GM18868 (cell line): ENCODE measurements around the gene ATF5.

Experiments
- ATAC-seq: cut with Tn5 transposase; IDR thresholded peaks from one replicate; pipeline ENCODE4 v1.9.1; 2021; ENCODE audit warnings: mild to moderate bottlenecking, moderate library complexity; ENCODE audit not compliant: unreplicated experiment

Gene ATF5

DNA sequence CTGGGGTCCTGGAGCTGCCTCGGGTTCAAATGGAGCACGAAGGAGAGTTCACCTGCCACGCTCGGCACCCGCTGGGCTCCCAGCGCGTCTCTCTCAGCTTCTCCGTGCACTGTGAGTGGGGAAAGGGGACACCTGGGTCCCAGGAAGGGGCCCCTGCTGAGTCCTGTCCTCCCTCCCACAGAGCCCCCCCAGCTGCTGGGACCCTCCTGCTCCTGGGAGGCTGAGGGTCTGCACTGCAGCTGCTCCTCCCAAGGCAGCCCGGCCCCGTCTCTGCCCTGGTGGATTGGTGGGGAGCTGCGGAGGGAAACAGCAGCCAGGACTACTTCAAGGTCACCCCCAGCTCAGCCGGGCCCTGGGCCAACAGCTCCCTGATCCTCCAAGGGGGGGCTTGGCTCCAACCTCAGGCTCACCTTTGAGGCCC, 43.0 kb downstream of the ATF5 start:
- no peak for ATAC-seq

DNA sequence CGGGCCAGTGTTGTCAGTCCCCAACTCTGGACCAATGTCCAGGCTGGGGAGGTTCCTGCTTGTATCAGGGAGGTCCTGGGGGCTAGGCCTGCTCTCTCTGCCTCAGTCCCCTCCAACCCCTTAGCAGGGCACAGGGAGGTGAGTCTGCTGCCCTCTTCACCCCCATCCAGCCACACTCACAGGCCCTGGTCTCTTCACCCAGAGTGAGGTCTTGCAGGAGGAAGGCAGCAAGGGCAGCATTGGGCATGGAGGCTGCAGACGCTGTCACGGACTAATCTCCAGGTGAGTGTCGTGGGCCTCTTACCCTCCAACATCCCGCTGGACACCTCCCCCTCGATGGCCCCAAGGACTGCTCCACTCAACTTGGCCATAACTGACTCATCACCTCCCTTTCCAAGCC, 43.8 kb downstream of the ATF5 start:
- no peak for ATAC-seq

DNA sequence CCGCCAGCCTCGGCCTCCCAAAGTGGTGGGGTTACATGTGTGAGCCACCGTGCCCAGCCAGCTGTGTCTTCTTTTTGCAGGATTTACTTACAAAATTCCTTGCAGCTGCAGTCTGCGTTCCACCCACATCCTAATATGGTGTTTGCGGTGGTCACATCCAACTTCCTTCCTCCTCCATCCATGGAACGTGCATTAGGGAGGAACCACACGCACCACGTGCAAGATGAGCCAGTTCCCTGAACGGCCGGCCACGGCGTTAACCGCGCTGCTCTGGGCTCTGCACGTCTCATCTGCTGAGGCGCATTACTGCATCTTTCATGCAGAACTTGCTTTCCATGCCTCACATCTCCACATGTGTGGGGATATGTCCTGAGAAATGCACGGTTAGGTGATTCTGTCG, 45.0 kb downstream of the ATF5 start:
- ATAC-seq: no peak

DNA sequence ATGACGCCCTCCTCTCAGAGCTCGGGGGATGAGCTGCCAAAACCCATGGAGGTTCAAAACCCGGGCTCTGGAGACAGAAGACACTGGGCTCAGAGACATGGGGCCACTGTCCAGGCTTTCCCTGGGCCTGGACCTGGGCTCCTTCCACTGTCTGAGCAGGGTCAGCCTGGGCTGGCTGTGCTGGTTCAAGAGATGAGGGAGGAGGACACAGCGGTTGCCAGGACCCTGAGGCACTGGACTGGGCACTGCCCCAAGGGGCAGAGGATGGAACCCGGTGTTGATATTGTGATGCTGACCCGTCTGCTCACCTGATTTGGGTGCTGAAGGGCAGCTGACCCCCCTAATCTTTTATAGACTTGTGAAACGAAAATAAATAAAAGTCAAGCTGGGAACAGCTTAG, 46.0 kb downstream of the ATF5 start:
- ATAC-seq: no peak

DNA sequence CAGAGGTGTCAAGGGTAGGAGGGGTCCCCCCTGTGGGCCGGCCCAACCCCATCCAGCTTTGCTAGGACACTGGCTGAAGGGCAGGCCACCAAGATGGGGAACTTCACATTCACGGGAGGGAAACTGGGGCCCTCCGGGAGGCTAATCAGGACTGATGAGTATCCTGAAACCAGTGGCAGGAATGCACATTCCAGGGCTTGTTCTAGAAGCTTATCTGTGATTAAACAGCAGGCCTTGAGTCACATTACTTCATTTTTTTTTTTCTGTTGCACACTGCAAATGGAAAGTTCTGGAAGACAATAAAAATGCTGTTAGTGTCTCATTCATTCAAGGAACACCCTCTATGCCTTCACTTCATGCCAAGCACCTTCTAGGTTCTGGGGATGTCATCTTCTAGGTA, 47.5 kb downstream of the ATF5 start:
- ATAC-seq: no peak

DNA sequence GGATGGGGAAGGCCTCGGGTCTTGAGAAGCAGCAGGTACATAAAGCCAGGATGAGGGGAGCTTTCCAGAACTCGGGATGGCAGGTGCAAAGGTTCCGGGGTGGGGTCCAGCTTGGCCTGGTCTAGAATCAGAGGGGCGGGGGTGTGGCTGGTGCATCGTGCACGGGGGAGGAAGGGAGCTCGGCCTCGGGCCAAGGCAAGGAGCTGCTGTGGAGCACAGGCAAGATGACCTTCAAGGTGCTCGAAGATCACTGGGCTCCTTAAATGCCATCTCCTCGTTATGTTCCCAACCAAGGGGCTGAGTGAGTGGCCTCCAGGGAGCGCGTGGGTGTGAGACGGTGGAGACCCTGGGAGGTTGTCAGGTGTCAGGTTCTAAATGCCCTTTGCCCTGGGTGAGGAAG, 48.1 kb downstream of the ATF5 start:
- ATAC-seq: no peak

DNA sequence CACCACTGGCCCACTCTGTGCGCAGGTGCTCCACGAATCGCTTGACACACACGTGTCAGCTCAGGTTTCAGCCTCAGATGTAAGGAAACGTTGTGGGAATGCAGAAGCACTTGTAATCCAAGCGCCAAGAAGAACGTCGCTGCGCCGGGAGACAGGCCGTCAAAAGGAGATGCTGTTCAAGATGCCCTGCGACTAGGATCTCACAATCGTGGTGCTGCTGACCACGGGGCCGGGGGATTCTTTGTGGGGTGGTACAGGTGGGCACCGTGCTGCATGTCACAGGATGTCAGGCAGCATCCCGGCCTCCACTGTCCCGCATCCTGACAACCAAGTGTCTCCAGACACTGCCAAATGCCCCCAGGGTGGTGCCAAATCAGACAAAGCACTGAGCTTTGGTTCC, 48.9 kb downstream of the ATF5 start:
- no peak for ATAC-seq

DNA sequence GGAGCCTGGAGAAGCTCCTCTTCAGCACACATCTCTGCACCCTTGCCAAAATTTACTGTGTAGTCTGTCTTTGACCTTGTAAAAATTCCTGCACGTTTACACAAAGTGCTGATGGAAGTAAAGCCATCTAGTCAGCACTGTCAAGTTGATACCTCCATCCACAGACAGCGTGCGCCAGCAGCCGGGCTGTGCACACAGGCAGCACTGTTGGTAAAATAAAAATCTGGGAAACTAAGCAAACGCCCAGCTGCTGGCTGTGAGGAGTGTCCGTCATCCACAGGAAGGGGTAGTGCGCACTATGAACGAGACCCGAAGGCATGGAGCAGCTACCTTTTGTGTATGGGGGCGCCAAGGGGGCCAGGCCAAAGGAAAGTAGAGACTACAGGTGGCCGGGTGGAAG, 49.3 kb downstream of the ATF5 start:
- ATAC-seq: no peak

DNA sequence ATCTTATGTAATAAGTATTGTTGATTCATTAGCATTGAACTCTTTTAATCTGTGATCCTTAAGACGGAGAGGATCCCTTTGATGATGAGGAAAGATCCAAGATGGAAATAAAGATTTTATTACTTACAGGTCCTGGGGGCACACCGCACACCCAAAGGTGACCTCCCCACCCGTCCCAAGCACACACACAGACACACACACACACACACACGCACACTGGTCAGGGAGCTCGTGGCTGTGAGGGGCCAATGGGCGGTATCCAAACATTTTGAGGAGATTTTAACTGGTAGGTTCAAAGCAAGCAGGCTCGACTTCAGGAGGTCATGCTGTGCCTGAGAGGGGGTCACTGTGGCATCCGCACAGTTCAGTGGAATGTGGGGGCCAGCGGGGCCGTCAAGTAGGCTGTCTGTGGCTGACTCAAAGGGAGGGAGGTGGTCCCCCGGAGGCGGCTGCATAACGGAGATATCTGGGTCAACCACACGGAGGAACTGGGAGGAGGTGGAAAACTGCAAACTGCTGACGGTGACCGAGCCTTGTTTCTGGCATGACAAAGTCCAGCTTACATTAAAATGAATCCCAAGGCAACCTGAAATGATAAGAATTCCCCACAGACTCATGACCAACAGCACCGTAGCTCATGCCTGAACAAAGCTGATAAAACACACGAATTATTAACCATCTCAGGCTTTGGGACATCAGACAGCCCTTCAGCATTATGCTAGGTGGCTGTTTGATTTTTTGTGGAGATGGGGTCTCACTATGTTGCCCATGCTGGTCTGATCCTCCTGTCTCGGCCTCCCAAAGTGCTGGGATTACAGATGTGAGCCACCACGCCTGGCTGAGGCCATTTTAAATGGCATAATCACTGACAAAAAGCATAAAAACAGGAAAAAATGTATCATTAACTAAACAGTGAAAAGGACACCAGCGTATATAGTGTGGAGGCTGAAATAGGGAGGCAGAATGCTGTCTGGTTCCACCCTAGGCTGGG, 52.9 kb downstream of the ATF5 start:
- ATAC-seq: no peak
